ENCODE data around the gene PCNX2.

PCNX2 gene

DNA sequence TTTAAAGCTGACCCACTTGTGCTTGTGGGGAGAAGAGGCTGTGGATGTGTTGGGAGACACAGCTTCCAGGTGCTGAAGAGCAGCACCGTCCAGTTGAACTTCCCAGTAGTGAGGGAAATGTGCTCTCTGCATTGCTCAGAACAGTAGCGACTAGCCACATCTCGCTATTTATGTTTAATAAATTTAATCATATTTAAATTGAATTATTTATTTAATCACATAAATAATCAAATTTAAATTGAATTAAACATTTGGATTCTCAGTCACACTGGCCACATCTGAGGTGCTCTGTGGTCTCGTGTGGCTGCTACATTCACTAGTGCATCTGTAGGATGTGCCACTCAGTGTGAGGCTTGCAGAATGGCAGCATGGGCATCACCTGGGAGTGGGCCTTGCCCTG lies 325.0 kb downstream of the PCNX2 start:
- DNase-seq (ENCODE audit: extremely low read depth in 1 of 2, low read depth in 1 of 2): no peak

DNA sequence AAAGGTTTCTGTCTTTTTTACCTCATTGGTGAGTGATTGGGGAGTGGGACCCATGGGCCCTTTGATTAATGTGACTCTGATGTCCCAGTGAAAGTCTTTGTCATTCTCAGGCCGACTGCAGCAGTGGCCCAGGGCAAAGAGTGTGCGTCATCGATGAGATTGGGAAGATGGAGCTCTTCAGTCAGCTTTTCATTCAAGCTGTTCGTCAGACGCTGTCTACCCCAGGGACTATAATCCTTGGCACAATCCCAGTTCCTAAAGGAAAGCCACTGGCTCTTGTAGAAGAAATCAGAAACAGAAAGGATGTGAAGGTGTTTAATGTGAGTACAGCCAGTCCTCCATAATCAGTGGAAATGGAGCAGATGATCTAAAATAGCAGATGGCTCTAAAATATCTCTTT lies 325.7 kb downstream of the PCNX2 start:
- DNase-seq (ENCODE audit: extremely low read depth in 1 of 2, low read depth in 1 of 2): no peak

DNA sequence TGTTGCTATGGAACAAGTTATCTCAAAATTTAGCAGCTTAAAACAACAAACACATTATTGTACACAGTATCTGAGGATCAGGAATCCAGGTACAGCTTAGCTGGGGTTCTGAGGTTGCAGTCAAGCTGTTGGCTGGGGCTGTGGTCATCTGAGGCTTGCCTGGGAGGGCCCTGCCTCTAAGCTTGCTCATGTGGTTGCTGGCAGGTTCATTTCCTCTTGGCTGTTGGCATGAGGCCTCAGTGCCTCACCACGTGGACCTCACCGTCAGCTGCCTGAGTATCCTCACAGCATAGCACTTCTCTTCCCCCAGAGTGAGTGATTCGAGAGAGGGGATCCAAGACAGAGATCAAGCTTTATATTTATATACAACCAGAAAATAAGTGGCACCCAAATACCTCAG lies 326.6 kb downstream of the PCNX2 start:
- no peak for DNase-seq (ENCODE audit: extremely low read depth in 1 of 2, low read depth in 1 of 2)

DNA sequence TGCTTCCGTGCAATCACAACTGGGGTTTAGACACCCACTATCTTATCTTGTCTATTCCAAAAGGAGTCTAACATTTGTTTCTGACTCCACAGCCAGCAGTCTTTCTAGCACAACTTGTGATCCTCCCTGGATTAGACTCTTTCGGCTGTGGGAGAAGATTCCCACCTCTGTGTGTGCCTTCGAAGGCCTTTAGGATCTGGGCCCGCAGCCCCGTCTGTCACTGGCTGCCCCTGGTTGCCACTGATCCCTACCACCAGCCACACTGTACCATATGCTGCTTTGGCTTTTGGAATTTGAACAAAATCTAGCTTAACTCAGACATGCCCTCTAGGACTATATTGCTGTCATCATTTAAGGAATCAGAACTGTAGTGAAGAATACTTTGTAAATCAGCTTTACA lies 327.1 kb downstream of the PCNX2 start:
- DNase-seq (ENCODE audit: extremely low read depth in 1 of 2, low read depth in 1 of 2): no peak

DNA sequence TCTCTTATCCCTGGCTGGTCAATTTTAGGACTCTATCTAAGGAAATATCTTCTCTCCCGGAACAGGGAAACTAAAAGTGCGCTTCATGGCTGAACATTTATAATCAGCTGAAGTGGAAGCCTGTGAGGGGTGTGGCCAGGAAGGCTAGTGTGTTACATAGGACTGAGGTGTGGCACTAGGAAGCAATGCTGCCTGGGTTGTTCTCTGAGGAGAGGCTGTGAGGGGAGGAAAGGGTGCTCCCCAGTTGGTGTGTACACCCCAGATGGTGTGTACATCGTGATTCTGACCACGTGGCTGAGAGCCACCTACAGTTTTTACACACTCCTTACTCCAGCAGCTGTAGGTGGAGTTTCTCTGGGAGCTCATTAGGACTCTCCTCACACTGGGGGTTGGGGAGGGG lies 328.9 kb downstream of the PCNX2 start:
- no peak for DNase-seq (ENCODE audit: extremely low read depth in 1 of 2, low read depth in 1 of 2)

DNA sequence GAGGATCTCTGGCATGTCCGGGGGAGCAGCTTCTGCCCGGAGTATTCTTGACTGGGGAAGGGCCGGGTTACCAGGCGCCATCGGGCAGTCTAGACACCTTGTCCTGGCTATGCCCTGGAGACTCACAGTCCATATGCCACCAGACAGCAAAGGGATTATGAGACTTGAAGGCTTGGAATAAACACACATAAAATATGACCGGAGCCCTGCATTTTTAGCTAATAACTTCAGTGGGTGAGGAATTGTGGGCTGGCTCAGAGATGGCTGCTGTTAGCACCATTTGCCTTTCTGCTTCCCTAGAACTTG lies 329.7 kb downstream of the PCNX2 start:
- DNase-seq (ENCODE audit: extremely low read depth in 1 of 2, low read depth in 1 of 2): no peak

DNA sequence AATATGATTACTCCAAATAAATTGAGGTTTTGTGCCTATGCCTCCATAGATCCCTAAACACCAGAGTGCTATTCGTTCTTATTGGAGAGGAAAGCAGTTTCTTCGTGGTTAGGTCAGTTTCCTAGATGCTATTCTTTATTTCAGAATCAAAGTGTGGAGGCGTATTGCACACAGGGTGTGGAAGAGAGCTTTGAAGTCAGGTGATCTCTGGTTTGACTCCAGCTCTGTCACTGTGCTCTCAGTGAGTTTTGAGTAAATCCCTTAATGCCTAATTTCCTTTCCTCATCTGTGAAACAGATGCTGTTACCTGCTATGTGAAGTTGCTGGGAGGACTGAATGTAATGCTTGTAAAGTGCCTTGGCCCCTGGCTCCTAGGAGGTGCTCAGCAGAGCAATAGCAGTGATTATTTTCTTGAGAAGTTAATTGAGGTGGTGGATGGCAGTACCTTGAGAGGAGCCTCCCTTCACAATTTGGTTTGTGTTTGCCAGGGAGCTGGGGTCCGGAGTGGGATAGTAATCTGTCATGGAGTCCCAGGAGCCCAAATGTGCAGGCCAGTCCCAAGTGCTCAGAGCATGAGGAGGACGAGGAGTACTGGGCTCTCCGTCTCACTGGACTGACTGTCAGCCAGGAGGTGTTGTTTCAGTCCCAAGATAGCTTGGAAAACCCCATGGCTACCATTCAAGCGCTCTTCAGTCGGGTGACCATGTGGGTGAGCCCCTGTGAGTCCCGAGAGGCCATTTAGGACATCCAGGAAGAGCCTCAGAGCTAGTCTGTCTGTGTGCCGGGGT lies 330.2 kb downstream of the PCNX2 start:
- no peak for DNase-seq (ENCODE audit: extremely low read depth in 1 of 2, low read depth in 1 of 2)

DNA sequence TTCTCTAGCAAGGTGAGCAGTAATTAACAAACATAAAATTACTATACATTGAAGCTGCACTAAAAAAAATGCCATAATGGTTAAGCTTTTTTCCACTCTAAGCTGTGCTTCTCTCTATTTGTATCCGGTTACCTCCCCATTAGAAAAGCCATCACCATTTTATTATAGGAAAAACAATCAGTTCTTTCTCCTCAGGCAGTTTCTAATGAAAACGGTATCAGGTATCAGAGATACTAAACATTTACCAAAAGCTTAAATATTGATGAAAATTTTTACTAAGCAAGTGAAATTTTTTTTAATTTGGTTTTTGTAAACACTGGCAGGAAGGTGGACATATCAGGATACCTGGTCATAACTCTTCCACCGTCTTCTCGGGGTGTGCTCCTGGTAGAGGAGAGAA lies 330.9 kb downstream of the PCNX2 start:
- DNase-seq (ENCODE audit: extremely low read depth in 1 of 2, low read depth in 1 of 2): no peak

DNA sequence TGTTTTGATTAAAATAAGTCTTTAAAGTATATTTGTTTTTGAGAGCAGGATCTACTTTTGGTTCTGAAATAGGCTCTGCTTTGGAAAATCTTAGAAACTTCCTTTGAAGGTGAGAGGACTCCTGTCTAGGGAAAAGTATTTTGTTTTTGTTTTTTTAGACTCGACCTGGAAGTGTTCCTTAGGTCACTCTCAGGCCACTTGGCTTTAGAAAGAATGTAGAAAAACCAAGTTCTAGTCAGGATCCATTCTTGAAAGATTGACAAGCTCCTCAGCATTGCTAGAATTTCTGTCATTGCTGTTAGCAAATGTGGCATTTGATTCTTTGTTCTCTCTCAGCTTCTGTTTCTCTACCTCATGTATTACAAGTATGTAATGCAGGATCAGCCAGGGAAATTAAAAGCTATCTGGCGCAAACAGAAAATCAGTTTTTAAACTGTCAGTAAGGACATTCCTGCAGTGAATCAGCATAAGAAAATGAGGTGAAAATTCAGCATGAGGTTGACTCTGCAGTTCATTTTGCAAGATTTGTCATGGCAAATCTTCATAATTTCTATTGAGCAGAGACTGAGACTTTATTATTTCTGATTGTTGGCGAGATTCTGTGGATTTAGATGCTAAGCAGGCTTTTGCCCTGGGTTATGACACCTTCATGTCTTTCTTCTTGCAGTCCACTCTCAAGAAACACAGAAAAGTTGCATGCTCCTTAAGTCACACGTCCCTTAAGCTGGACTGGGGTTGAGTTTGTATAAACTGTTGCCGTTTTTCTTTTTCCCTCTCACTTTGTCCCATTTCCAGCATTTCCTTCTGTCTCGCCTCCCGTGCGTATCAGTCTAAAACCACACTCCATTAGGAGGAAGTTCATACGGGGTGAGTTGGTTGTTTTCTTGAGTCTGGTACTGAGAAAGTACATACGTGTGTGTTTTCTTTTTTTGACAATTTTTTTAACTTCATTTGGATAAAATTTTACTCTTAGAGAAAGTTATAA lies 332.5 kb downstream of the PCNX2 start:
- DNase-seq (ENCODE audit: extremely low read depth in 1 of 2, low read depth in 1 of 2): no peak

DNA sequence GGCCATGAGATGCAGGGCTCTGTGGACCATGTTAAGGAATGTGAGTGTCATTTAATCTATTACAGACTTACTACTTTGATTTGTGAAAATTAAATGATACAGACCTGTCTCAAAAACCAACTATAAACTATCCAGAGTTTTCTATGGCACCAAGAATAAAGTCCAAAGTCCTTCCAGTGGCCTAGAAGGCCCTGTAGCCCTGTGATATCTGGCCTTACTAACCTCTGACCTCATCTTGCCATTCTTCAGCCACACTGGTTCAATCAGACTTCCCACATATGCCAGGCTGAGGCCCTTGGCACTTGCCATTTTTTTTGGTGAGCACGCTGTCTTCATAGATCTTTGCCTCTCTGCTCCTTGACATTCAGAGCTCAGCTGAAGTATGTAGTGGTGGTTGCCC lies 337.5 kb downstream of the PCNX2 start:
- no peak for DNase-seq (ENCODE audit: extremely low read depth in 1 of 2, low read depth in 1 of 2)

DNA sequence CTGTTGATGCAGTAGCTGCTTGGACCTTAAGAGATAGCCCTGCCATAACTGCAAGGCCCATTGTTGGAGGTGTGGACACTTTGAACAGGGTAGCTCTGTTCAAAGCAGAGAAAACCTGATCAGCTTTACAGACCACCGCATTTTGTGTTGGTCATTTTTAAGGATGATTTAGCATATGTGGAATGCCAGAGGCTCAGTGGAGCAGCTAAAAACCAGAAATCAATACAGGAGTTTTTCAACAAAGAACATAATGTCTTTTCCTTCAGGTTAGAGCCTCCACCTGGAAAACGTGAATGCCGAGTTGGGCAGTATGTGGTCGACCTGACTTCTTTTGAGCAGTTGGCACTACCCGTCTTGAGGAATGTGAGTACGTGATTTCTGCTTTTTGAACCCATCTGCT lies 339.4 kb downstream of the PCNX2 start:
- DNase-seq (ENCODE audit: extremely low read depth in 1 of 2, low read depth in 1 of 2): no peak

DNA sequence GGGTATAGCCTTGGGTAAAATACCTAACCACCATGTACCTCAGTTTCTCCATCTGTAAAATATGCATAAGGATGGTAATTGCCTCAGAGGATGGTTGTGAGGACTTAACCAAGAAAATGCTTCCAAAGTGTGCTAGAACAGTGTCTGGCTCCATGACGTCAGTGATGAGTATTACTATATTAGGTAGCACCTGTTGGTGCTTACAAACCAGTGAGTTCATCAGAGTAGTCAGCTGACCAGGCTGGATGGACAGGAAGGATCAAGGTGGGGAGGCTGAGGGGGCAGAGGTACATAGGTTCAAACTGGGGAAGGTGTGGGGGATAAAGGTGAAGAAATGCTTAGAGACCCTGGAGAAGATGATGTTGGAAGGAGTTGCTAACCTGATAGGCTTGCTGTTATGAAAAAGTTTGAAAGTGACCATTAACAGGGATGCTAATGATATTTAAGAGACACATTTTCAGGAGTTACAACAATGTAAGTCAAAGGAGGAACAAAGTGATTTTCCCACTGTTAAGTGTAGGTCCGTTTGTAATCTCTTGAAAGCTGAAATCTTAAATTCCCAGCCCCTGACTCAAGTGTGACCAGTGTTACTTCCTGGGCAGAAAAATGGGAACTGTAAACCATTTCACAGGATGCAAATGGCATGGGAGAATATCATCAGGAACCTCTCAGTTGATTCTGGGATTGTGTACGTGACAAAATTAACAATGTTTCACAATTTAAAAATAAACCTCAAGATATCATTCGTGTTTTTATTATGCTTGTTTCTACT lies 340.7 kb downstream of the PCNX2 start:
- no peak for DNase-seq (ENCODE audit: extremely low read depth in 1 of 2, low read depth in 1 of 2)

DNA sequence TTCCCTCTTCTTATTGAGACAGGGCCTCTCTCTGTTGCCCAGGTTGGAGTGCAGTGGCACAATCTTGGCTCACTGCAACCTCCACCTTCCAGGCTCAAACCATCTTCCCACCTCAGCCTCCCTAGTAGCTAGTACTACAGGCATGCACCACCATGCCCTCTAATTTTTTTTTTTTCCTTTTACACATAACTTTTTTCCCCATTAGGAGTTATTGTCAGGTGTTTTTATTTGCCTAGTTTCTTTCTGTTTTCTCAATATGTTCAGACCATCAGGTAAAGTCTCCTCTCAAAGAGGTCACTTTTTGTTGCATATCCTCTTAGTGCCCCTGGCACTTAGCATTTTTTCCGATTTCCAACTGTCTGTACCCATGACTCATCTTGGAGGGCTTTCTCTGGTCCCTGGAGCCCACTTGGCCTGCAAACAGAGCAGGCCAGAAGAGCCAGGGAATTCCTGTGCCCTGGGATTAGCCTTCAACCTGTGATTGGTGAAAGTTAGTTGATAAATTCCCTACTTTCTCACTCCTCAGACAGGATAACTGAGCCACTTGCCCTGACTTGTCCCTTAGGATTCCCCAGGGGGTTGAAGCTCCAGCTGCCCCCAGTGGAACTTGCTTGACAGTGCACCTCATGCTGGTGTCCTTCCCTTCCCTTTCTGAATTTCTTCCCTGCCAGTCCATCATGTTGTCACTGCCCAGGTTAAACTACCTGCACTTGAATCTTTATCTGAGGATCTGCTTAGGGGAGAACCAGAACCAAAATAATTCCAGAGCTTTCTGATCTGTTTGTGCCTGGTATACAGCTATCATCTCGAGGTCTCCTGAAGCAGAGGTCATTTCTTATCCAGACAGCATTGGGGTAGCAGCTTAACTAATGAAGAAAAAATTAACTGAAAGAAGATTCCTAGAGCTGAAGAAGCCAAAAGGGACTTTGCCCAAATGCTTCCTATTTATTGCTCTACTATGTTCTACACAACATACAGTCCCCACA lies 342.7 kb downstream of the PCNX2 start:
- no peak for DNase-seq (ENCODE audit: extremely low read depth in 1 of 2, low read depth in 1 of 2)

DNA sequence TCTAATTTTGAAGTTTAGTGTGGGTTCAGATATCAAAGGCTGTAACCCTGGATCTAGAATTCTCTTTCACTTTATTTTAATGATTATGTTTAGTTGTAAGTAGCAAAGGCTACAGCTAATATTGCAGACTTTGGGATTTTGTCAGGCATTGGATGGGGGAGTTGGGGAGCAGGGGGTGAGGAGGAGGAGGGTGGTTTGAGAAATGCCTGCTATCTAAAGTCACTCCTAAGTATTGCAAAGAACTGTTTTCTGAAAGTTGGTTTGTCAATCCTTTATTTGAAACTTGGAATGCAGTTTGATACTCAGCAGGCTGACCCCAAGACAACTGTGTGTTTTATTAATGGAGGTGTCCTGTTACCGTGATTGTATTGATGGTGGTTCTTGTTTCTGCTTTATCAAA lies 343.9 kb downstream of the PCNX2 start:
- DNase-seq (ENCODE audit: extremely low read depth in 1 of 2, low read depth in 1 of 2): no peak

DNA sequence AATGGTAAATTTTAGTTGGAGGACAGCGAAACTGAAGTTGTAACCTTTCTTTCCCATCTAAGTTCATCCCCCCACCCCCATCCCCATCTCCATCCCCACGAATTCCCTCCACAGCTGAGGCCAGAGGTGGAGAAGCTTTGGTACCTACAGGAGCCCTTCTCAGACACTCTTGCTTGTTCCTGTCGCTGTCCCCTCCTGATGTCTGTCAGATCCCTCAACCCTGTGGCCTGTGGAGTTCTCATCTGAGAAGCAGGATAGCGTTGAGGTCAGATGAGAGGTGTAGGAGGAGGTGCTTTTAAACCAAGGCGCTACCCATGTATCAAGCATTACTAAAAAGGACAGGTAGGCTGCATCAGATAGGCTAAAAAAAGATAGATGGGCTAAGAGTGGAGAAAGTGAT lies 344.3 kb downstream of the PCNX2 start:
- no peak for DNase-seq (ENCODE audit: extremely low read depth in 1 of 2, low read depth in 1 of 2)

DNA sequence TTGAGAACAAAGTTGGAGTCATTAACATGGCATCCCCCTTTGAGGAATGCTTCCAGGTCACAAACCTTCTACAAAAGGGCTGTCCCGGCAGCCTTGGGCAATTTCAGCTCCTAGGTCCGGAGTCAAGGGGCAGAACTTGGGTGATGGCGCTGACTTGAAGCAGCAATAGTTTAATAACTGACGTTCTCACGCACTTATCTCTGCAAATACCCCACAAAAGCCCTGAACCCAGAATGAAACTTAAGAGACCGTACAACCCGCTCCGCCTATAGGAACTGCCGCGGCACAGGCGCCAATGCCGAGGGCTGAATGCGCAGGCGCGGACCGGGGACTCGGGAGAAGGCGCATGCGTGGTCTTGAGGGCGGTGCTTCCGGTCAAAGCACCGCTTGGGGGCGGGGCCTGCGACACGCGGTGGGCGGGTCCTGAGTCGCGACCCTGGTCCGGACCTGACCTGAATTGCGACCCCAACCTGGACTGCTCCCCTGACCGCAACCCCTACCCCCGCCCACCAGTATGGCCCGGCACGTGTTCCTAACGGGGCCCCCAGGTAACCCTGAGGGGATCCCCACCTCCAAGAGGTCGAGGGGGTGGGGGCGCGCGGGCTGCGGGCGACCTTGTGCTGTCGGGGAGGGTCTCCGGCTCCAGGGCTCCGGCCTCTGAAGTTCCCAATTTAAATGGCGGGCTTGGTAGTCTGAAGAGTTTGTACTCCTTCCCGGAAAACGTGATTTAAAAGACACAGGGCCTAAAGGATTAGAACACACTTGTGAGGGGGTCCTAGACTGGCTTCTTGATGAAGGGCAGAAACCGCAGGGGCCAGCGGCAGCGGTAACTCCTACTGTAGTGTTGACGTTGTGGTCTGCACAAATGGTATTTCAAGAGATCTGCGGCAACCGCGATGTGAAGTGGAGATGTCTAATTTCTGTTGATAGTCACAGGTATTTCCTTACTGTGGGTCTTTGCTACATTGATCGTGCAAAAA lies 345.0 kb downstream of the PCNX2 start, which contains the start of gene NTPCR:
NTPCR (plus strand) TSS at position 415 of the 980 bp plus-strand sequence; CDS start at position 515, 100 bp downstream.
- peak; percentile 83 to 97 for DNase-seq (ENCODE audit: extremely low read depth in 1 of 2, low read depth in 1 of 2)

DNA sequence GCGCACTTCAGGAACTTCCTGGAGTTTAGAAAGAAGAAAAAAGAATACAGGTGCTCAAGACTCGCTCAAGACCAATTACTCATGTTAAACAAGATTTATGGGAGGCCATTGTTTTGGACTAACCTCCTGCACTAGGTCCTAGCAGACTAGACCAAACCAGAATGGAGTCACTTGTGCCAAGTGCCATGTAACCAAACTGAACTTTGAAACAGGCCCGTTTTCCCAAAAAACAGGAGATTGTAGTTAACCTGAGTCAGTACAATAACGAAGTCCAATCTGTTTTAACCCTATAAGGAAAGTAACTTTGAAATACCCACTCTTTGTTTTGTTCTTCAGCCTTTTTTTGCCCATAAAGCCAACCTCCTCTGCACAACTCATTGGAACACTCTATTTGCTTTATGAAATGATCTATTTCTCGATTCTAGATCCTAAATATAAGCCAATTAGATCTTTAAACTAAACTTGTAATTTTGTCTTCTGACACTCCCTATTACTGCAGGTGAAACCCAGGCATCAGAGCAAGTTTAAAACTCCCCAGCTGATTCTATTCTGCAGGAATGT lies 345.8 kb downstream of the PCNX2 start:
- no peak for DNase-seq (ENCODE audit: extremely low read depth in 1 of 2, low read depth in 1 of 2)

DNA sequence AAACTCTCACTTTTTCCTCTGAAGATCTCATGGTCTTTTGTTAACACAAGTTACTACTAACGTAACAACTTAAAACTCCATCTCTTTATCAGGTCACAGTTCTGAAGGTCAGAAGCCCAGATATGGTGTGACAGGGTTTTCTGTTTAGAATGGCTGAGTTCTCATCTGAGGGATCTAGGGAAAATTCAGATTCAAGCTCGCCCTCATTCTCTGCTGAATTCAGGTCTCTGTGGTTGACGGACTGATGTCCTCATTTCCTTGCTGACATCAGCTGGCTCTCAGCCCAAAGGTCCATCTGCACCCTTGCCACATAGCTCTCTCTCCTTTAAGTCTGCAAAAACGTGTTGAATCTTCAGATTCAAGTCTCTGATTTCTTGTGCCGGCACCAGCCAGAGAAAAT lies 351.2 kb downstream of the PCNX2 start:
- no peak for DNase-seq (ENCODE audit: extremely low read depth in 1 of 2, low read depth in 1 of 2)
